Stimulated activated CD4-positive, alpha-beta T cell treated with anti-CD3 and anti-CD28 coated beads, Interleukin-12 subunit alpha, Interleukin-12 subunit beta, amount 100 ng/mL, for 24 hours (primary cell): ENCODE measurements around the gene MAS1.
"Not testable (repeated sequence)": the region's sequence is repeated elsewhere in the genome, so short reads cannot be mapped to it uniquely, and the experiment has no call there.

ENCODE experiments used
- DNase-seq, 2 experiments: peaks; one replicate each; pipeline ENCODE4 v3.0.0-alpha.2; 2020; ENCODE audit warnings: low read depth in 2 of 2

MAS1 gene

GRCh38 chr6:159916237-159916636, 25.4 kb downstream of the MAS1 start:
- no peak for DNase-seq

DNA sequence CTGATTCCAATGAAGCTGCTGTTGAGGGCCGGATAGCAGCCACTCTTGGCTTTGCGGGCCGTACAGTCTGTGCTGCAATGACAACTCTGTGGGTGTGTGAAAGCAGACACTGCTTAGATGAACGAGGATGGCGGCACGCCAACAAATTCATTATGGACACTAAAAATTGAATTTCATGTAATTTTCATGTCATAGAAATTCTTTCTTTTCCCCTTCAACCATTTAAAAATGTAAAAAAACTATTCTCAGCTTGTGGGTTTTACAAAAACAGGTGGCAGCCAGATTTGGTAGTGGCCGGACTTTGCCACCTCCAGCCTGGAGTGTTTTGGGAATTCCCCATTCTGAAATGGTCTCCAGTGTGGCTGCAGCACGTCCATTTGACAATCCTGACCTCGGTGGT, 26.0 kb downstream of the MAS1 start:
- DNase-seq, result no peak

- DNase-seq, result no peak
Observed at GRCh38 chr6:159919011-159919511, 28.3 kb downstream of the MAS1 start.

DNA sequence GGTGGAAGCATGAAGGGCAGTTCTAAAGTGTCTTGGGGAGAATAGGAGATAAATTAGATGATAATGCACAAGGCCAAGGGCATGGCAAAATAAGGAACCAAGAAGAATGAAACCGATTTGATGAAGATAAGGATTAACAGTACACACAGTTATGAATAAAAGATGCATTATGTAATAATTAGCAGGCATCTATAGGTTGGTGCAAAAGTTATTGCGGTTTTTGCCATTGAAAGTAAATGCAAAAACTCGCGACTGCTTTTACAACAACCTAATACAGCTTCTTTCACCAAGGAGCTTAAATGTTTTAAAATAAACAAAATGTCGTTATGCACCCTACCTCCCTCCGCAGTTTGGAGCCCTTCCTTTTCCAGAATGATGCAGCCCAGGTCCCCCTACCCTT, 29.0 kb downstream of the MAS1 start:
- DNase-seq, result no peak

DNA sequence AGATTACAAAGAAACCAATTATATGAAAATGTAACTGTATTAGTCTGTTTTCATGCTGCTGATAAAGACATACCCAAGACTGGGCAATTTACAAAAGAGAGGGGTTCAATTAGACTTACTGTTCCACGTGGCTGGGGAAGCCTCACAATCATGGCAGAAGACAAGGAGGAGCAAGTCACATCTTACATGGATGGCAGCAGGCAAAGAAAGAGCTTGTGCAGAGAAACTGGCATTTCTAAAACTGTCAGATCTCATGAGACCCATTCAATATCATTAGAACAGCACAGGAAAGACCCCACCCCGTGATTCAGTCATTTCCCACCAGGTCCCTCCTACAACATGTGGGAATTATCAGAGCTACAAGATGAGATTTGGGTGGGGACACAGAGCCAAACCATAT, 33.4 kb downstream of the MAS1 start:
- DNase-seq, result not testable (repeated sequence)

DNA sequence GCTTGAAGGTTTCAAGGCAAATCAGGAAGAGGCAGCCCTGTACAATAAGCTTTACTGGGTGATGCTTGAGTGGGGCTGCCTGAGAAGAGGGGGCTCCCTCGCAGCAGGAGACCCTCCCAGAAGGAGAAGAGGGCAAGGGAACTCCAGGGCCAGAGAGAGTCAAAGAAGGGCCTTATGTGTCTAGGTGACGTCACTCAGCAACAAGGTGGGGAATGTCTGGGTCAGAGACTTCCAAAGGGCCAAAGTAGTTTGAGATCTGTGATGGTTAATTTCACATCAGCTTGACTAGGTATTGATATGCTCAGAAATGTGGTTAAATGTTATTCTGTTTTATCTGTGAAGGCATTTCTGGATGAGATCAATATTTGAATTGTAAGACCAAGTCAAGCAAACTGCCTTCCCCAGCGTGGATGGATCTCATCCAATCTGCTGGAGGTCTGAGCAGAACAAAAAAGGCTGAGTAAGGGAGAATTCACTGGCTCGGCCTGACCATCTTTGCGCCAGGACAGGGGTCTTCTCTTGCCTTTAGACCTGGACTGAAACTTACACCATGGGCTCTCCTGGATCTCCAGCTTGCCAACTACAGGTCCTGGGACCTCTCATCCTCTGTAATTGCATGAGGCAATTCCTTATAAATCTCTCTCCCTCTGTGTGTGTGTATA, 35.9 kb downstream of the MAS1 start:
- DNase-seq, result no peak

DNA sequence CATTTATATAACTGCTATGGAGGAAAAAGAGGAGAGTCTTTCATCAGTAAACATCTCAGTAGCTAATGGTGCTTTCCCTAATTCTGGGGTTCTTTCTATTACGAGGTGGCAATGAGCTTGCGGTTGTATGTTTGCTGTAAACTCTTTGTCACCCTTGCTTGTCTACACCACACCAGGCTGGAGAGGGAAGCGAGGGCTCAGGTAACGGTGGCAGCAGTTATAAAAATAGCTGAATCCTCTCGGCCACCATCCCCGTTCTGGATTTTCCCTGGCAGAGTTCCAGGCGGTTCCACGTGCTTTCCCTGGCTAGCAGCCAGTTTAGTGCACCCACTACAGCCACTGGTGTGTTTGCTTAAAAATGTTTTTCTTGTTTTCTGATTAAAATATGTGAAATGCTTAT, 39.0 kb downstream of the MAS1 start:
- peak; percentile 15 to 44 for DNase-seq

GRCh38 chr6:159931112-159931511, 40.3 kb downstream of the MAS1 start:
- no peak for DNase-seq

GRCh38 chr6:159931846-159932245, 41.1 kb downstream of the MAS1 start:
- no peak for DNase-seq

DNA sequence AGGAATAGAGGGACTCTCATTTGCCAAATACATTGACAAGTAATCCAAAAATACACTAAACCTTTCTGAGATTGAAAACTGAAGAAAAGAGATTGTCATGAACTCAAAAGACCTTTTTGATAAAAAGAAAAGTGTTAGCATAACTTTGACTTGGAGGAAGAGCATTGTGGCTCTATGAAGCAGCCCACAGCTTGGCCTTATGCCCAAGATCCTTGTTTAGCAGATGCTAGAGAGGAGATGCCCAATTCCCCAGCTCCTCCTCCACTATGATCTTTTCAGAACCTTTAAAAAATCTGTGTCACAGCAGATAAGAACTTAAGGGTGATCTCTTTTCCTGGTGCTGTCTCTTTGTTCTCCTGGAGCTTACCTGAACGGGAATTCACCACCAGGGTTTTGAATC, 42.3 kb downstream of the MAS1 start:
- DNase-seq, result no peak

GRCh38 chr6:159934181-159934580, 43.4 kb downstream of the MAS1 start:
- no peak for DNase-seq

- DNase-seq, result no peak
Observed at GRCh38 chr6:159935065-159935464, 44.3 kb downstream of the MAS1 start.

DNA sequence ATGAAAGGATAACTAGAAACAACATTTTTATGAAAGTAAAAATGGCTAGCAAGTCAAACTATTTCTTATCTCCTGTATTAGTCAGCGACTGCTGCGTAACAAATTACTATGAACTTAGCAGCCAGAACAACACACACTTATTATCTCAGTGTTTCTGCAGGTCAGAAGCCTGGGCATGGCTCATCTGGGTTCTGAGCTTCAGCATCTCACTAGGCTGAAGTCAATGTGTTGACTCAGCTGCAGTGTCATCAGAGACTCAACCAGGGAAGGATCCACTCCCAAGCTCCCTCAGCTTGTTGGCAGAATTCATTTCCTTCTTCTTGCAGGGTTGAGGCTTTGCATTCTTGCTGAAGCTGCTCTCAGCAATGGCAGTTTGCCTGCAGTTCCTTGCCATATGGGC, 44.8 kb downstream of the MAS1 start:
- DNase-seq, result no peak

DNA sequence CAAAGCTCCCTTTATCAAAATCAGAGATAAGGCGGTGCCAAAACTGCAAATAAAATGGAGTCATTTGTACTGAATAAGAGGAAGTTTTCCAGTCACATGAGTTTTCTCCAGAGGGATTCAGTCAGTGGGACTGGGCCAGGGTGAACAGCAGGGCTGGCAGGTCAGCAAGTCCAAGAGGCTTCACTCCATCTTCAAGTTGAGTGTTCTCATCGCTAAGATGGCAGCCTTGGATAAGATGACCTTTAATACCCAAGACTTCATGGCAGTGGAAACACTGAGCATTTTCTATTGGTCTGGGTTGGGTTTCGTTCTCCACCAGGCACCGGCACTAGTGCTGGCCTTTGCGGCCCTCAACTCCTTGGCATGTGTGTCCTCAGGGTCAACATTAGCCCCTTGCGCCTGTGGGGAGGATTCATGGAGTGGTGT, 48.8 kb downstream of the MAS1 start:
- no peak for DNase-seq
